GM12872 (cell line): Measurements from ENCODE around the gene INSM1.

Source experiments
- CTCF ChIP-seq: IDR thresholded peaks from 3 replicates; pipeline ENCODE4 v1.5.1; 2011; ENCODE audit warnings: low read depth, mild to moderate bottlenecking, low read length, moderate library complexity; ENCODE audit not compliant: insufficient read depth

INSM1 gene

GRCh38 chr20:20366876-20367574 lies 879 bp upstream of the INSM1 start:
- no peak for TF ChIP-seq CTCF

- TF ChIP-seq CTCF, result no peak
These were observed 730 bp downstream of the INSM1 start for GRCh38 chr20:20368418-20369249.

- TF ChIP-seq CTCF, result 0 out of 3 replicates have a peak, but pooled peaks have one; percentile 26
These were observed 1.6 kb downstream of the INSM1 start for GRCh38 chr20:20369250-20370093.

- TF ChIP-seq CTCF, result no peak
These were observed 2.2 kb downstream of the INSM1 start for GRCh38 chr20:20370094-20370575.

GRCh38 chr20:20371083-20371482 lies 3.2 kb downstream of the INSM1 start:
- no peak for TF ChIP-seq CTCF

GRCh38 chr20:20371681-20372080 lies 3.8 kb downstream of the INSM1 start:
- TF ChIP-seq CTCF, result no peak
